Measurements from ENCODE around the gene AUP1. TPM values are rescaled to one million over a fixed set of nuclear protein-coding genes. Genes with fewer than 3 reads are reported as not detected.

Gene AUP1
- total and polyA plus RNA-seq, 7 donors = 46.5 to 178 (median 82.0) TPM

GRCh38 chr2:74551942-74552913, 22.7 kb upstream of the AUP1 start:
- WGBS, 2 donors = 75 to 90% methylated on average over 21 of the region's 21 CpGs
- H3K9me3 ChIP-seq = no peaks in the 10 kb centered on the region
- DNase-seq = no peak
- peak overlapping the region; percentile 88 to 92 (median 89) for H3K27ac ChIP-seq
- intact Hi-C loops (cut with DNase I) = no loop called here
- peak overlapping the region in 2 of 4 donors; percentile 66 to 71 for H3K4me3 ChIP-seq
- H3K36me3 ChIP-seq = no peaks in the 10 kb centered on the region
- H3K4me1 ChIP-seq = peaks cover 0 to 37% (median 26%) of the 10 kb centered on the region in 4 donors
- no peaks in the 10 kb centered on the region for H3K27me3 ChIP-seq
- TF ChIP-seq POLR2AphosphoS5 (IDR thresholded peaks at IDR 0.05) (no peak), CTCF (IDR thresholded peaks at IDR 0.05) (no peak), EP300 (IDR thresholded peaks at IDR 0.05) (no peak), POLR2A (IDR thresholded peaks at IDR 0.05) (no peak)

DNA sequence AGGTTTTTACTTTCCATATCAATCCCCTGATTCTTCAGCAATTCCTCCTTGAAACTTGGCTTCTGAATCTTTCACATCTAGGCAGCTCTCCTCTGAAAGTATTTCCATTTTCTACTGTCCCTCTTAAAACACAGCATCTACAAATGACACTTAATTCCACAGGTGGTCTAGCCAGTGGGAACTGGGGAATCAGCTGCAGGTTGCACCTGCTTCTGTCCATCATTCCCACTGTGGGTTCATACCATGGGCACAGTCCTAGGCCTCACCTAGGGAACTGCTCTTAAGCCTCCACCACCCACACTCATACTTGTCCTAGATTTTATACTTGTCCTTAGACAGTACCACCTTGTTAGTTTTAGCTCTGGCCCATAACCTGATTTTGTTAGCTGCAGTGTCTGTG, 22.0 kb upstream of the AUP1 start:
- Histone ChIP-seq H3K27me3 (no peaks in the 10 kb centered on the region), H3K4me3 (no peak overlapping the region), H3K27ac (no peak overlapping the region), H3K9me3 (no peaks in the 10 kb centered on the region), H3K4me1 (peaks cover 0 to 37% (median 26%) of the 10 kb centered on the region in 4 donors), H3K36me3 (no peaks in the 10 kb centered on the region)
- intact Hi-C loops (cut with DNase I) = no loop called here
- DNase-seq = no peak
- TF ChIP-seq POLR2A (IDR thresholded peaks at IDR 0.05) = no peak
- no peak for TF ChIP-seq CTCF (IDR thresholded peaks at IDR 0.05)
- TF ChIP-seq EP300 (IDR thresholded peaks at IDR 0.05) = no peak
- no peak for TF ChIP-seq POLR2AphosphoS5 (IDR thresholded peaks at IDR 0.05)

- Histone ChIP-seq H3K4me1 (peaks cover 0 to 28% (median 22%) of the 10 kb centered on the region in 4 donors), H3K4me3 (no peak overlapping the region)
Observed at GRCh38 chr2:74550231-74550630, 20.7 kb upstream of the AUP1 start.

More at GRCh38 chr2:74550231-74550630, 20.7 kb upstream of the AUP1 start:
- H3K9me3 ChIP-seq = no peaks in the 10 kb centered on the region
- no peak for TF ChIP-seq POLR2AphosphoS5 (IDR thresholded peaks at IDR 0.05)
- TF ChIP-seq CTCF (IDR thresholded peaks at IDR 0.05) = no peak
- TF ChIP-seq POLR2A (IDR thresholded peaks at IDR 0.05) = no peak
- TF ChIP-seq EP300 (IDR thresholded peaks at IDR 0.05) = no peak
- no peak overlapping the region for H3K27ac ChIP-seq
- no peak for DNase-seq
- no peaks in the 10 kb centered on the region for H3K36me3 ChIP-seq
- intact Hi-C loops (cut with DNase I) = no loop called here
- WGBS, 2 donors = 90 to 93% methylated on average over 7 of the region's 7 CpGs
- H3K27me3 ChIP-seq = no peaks in the 10 kb centered on the region
